ENCODE measurements around the gene RNF207. TPM values are rescaled to one million over a fixed set of nuclear protein-coding genes. Genes with fewer than 3 reads are reported as not detected.

RNF207 gene
- polyA plus RNA-seq, 3 donors = 0.10 to 7.7 TPM; not detected in 1

GRCh38 chr1:6185635-6186382, 20.1 kb upstream of the RNF207 start:
- DNase-seq = no peak
- 40% methylated on average over 1 of the region's 10 CpGs for WGBS (ENCODE audit: insufficient coverage)
- H3K36me3 ChIP-seq (replicated peaks in 1 of 2; ENCODE audit: control insufficient read depth in 1 of 2, insufficient read depth in 2 of 2, low read length in 2 of 2) = peaks cover 48 to 53% of the 10 kb centered on the region in 2 donors
- Mint-ChIP-seq H3K4me1 (peaks cover 18% of the 10 kb centered on the region), H3K27ac (peak overlapping the region in 1 of 7 donors; percentile 64), H3K36me3 (peaks cover 49 to 58% of the 10 kb centered on the region in 2 donors), H3K9me3 (peaks cover 0 to 9% (median 5%) of the 10 kb centered on the region in 7 donors), H3K4me3 (no peak overlapping the region), H3K27me3 (ENCODE audit: low read depth in 3 of 3) (peaks cover 20 to 30% (median 22%) of the 10 kb centered on the region in 3 donors)
- peaks cover 0 to 7% of the 10 kb centered on the region in 2 donors for H3K9me3 ChIP-seq (replicated peaks in 1 of 2; ENCODE audit: control insufficient read depth in 1 of 2, insufficient read depth in 1 of 2, low read length in 2 of 2)
- no peak overlapping the region for H3K9ac ChIP-seq (ENCODE audit: insufficient read depth, low read length, poor library complexity, severe bottlenecking)
- intact Hi-C loops (cut with micrococcal nuclease) = no loop called here
- TF ChIP-seq CTCF (IDR thresholded peaks at IDR 0.05) = peak; percentile 51
- no peak overlapping the region for H3K4me3 ChIP-seq (replicated peaks in 1 of 3; ENCODE audit: low read depth in 2 of 3, low read length in 3 of 3)
- no peak overlapping the region for H3K4me2 ChIP-seq (replicated peaks; ENCODE audit: extremely low read depth, low read length, poor library complexity, severe bottlenecking)
- peaks cover 11 to 22% of the 10 kb centered on the region in 2 donors for H3K27me3 ChIP-seq (ENCODE audit: control insufficient read depth in 2 of 2, insufficient read depth in 2 of 2, low read length in 2 of 2)
- no peak overlapping the region for H2AFZ ChIP-seq (ENCODE audit: insufficient read depth, low read depth, low read length, poor library complexity, severe bottlenecking)
- H4K20me1 ChIP-seq (ENCODE audit: insufficient read depth, low read length) = peaks cover 67% of the 10 kb centered on the region
- H3K79me2 ChIP-seq (ENCODE audit: insufficient read depth, low read length) = peaks cover 28% of the 10 kb centered on the region
- no peak overlapping the region for H3K27ac ChIP-seq (ENCODE audit: low read depth in 1 of 2, low read length in 2 of 2)
- peaks cover 0 to 3% of the 10 kb centered on the region in 2 donors for H3K4me1 ChIP-seq (ENCODE audit: control insufficient read depth in 1 of 2, insufficient read depth in 2 of 2, low read length in 2 of 2)

- peaks cover 0 to 3% (median 0%) of the 10 kb centered on the region in 3 donors for H3K27me3 Mint-ChIP-seq (ENCODE audit: low read depth in 3 of 3)
- H3K4me1 Mint-ChIP-seq = peaks cover 9% of the 10 kb centered on the region
- Histone ChIP-seq H3K9me3 (replicated peaks in 1 of 2; ENCODE audit: control insufficient read depth in 1 of 2, insufficient read depth in 1 of 2, low read length in 2 of 2) (no peaks in the 10 kb centered on the region), H3K27ac (ENCODE audit: low read depth in 1 of 2, low read length in 2 of 2) (no peak overlapping the region), H3K79me2 (ENCODE audit: insufficient read depth, low read length) (peaks cover 33% of the 10 kb centered on the region), H4K20me1 (ENCODE audit: insufficient read depth, low read length) (peaks cover 85% of the 10 kb centered on the region), H2AFZ (ENCODE audit: insufficient read depth, low read depth, low read length, poor library complexity, severe bottlenecking) (no peak overlapping the region), H3K4me2 (replicated peaks; ENCODE audit: extremely low read depth, low read length, poor library complexity, severe bottlenecking) (no peak overlapping the region), H3K4me1 (ENCODE audit: control insufficient read depth in 1 of 2, insufficient read depth in 2 of 2, low read length in 2 of 2) (peaks cover 0 to 3% of the 10 kb centered on the region in 2 donors), H3K9ac (ENCODE audit: insufficient read depth, low read length, poor library complexity, severe bottlenecking) (no peak overlapping the region), H3K4me3 (replicated peaks in 1 of 3; ENCODE audit: low read depth in 2 of 3, low read length in 3 of 3) (no peak overlapping the region), H3K36me3 (replicated peaks in 1 of 2; ENCODE audit: control insufficient read depth in 1 of 2, insufficient read depth in 2 of 2, low read length in 2 of 2) (peaks cover 70 to 78% of the 10 kb centered on the region in 2 donors), H3K27me3 (ENCODE audit: control insufficient read depth in 2 of 2, insufficient read depth in 2 of 2, low read length in 2 of 2) (no peaks in the 10 kb centered on the region)
- H3K9me3 Mint-ChIP-seq = no peaks in the 10 kb centered on the region
- H3K4me3 Mint-ChIP-seq = no peak overlapping the region
- intact Hi-C loops (cut with micrococcal nuclease) = no loop called here
- 92% methylated on average over 4 of the region's 8 CpGs for WGBS (ENCODE audit: insufficient coverage)
- DNase-seq = no peak
- H3K36me3 Mint-ChIP-seq = peaks cover 63 to 81% of the 10 kb centered on the region in 2 donors
- no peak for TF ChIP-seq CTCF (IDR thresholded peaks at IDR 0.05)
- no peak overlapping the region for H3K27ac Mint-ChIP-seq
These were observed 17.5 kb upstream of the RNF207 start for GRCh38 chr1:6188466-6188865.
